ENCODE data around the gene FAP.

DNA sequence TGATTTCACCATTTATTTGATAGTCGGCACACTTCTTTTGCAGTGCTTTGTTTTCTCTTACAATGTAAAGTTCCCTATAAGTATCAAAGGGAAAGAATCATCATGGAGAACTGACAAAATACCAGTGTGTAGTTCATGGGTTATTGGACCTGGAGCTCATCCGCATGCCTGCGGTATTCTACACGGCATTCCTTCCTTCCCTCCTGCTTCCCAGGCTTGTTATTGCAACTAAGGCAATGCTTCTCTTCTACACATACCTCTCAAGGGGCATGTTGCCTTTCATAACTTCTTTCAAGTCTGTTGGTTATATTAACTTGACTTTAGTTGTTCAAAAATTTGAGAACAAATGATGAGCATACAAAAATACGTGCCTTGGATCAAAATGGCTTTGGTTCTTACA lies 24.3 kb upstream of the FAP start:
- TF ChIP-seq, protein P1, sequence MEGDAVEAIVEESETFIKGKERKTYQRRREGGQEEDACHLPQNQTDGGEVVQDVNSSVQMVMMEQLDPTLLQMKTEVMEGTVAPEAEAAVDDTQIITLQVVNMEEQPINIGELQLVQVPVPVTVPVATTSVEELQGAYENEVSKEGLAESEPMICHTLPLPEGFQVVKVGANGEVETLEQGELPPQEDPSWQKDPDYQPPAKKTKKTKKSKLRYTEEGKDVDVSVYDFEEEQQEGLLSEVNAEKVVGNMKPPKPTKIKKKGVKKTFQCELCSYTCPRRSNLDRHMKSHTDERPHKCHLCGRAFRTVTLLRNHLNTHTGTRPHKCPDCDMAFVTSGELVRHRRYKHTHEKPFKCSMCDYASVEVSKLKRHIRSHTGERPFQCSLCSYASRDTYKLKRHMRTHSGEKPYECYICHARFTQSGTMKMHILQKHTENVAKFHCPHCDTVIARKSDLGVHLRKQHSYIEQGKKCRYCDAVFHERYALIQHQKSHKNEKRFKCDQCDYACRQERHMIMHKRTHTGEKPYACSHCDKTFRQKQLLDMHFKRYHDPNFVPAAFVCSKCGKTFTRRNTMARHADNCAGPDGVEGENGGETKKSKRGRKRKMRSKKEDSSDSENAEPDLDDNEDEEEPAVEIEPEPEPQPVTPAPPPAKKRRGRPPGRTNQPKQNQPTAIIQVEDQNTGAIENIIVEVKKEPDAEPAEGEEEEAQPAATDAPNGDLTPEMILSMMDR (IDR thresholded peaks at IDR 0.05) = no peak
- no peak for TF ChIP-seq POLR2A (IDR thresholded peaks at IDR 0.05)
